HG03457 (cell line): ENCODE measurements around the gene ZBTB7A.

Experiments used
- ATAC-seq: cut with Tn5 transposase; IDR thresholded peaks from one replicate; pipeline ENCODE4 v1.9.1; 2021; ENCODE audit warnings: moderate number of reproducible peaks; ENCODE audit not compliant: unreplicated experiment

ZBTB7A gene

DNA sequence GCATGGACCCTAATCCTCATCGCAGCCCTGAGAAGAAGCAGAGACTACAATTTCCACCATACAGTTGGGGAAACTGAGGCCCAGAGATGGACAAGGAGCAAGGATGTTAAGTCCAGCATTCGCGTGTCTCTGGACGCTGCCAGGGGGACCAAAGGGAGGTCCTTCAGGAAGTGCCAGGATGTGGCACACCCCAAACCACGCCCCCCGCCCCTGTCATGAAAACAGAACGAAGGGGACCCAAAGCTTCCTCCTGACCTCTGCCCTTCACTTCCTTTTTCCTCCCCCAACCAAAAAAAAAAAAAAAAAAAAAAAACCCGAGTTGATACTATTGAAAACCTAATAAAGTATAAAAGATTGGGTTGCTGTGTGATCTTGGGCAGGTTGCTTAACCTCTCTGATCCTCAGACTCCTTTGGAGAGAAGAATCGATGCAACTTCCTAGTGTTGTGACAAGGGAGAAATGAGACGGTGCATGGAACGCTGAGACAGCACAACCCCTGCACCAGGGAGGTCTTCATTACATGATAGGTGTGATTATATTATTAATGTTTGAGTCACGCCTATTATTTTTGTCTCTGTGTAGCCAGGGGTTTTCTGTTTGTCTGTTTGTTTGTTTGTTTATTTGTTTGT lies 2.7 kb upstream of the ZBTB7A start:
- no peak for ATAC-seq

DNA sequence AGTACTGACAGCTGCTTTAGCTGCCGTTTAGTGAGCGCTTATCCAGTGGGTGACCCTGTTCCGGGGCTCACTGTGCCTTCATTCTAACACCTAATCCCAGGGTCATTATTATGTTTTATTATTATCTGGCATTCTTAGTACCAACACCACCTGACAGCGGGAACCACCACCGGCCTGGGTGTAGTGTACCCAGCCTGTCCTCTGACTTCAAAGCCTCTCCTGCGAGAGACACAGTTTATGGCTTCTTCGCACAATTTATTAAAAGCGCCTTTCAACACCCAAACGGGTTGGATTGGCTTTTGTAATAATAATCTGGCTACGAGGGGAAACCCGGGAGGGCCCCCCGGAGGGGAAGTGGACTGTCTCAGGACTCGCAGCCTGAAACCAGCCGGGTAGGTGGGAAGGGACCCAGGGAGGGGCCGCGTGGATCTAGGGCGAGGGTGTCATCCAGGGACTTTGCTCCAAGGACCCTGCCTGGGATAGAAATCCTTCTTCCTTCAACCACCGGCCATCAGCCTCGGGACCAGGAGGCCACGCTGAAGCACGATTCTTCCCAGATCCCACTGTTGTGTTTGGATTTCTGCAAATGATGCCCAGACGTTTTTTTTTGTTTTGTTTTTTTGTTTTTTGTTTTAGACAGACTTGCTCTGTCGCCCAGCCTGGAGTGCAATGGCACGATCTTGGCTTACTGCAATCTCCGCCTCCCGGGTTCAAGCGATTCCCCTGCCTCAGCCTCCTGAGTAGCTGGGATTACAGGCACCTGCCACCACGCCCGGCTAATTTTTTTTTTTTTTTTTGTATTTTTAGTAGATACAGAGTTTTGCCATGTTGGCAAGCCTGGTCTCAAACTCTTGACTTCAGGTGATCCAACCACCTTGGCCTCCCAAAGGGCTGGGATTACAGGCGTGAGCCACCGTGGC lies 1.6 kb upstream of the ZBTB7A start:
- no peak for ATAC-seq

DNA sequence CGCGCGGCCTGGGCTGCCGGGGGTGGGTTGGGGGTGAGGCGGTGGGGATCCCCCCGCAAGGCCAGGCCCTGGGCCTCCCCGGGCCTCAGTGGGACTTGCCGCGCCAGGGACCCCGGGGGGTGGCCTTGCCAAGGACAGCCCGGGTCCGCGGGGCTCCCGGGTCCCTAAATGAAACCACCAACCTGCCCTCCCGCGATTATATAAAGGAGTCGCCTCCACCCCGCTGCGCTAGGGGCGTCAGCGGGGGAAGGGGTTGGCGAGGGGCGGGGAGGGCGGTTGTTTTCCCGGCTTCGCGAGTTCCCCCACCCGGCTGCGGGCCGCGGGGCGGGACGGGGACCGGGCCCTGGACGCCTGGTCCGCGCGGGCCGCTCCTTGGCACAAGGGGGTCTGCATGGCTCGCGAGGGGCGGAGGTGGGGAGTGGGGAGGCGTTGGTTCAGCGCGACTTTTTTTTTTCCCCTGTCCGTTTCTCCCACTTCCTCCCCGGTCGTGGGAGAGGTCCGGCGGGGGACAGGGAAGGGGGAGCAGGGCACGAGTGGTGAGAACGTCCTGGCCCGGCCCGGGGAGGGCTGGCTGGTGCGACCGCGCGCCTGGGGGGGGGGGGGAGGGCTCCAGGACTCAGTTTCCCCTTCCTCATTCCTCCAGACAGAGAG lies 822 bp upstream of the ZBTB7A start:
- ATAC-seq, result no peak

DNA sequence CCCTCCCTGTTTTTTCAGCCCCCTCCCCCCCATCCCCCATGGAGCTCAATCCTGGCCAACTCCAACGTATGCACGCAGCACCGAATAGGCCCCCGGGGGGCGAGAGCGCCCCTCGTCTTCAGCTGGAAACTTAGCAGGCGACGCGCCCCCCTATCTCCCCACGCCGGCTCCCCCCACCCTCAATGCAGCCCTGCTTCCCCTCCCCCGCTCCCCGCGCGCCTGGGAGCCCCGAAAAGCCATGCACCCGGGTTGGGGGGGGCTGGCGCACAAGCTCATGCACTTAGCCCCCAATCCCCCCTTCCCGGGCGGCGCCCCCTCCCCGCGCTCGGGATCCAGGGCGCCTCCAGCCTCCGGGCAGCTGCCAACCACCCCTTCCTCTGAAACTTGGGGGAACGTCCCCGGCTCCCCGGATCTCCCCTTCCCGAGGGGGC lies 508 bp downstream of the ZBTB7A start:
- no peak for ATAC-seq

DNA sequence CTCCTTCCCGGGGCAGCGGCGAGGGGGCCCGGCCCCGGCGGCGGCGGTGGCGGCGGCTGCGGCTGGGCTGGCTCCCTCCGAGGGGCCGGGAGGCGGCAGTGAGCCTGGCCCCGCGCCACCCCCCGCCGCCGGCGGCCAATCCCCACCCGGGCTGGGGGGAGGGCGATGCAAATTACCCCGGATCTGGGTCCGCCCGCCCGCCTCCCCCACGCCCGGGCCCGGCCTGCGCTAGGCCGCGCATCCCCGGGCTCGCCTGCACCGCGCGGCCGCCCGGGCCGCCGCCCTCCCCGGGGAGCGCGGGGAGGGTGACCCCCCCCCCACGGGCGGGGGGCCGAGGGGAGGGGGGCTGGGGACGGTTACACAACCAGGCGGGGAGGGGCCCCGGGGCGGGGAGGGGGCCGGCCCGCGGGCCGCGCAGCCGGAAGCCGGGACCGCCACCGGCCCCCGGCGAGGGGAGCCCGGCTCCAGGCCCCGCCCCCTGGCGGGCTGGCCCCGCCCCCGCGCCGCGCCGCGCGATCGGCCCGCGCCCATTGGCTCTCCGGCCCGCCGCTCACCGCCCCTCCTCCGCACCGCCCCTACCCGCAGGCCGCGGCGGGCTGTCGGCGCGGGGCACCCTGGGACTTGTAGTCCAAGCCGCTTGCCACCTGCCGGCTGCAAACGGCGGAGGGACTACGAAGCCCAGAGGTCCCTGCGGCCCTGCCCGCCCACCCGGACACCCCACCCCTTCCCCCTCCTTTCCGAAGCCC lies 1.1 kb downstream of the ZBTB7A start:
- ATAC-seq, result peak; percentile 65

DNA sequence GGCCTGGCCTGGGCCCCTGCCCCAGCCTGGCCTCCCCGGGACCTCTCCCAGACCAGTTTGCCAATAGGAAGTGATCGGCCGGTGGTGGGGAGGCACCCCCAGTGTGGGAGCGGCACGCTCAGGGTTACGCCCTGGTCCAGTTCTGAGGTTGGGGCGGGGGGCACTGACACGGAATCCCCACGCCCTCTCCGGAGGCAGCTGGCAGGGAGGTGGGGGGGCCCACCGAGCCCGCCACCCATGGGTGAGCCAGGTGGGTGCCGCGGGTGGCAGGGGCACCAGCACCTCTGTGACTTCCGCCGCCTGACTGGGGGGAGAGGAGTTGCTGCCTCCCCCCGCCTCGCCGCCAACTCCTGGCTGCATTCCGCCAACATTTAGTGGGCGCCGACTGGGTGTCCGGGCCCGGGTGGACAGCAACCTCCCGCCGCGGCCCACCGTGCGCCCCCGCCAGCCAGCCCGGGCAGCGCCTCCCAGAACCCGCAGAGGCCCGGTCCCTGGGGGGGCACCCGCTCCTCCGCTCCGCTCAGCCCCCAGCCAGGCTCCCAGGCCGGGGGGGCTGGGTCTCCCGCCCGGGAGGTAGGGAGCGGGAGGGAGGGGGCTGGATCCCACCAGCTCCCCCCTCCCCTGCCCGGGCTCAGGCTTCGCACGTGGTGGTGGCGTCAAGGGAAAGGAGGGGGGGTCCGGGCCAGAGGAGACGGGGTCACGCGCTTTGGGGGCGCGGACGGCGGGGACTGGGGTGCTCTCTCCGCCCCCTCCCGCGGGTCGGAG lies 2.0 kb downstream of the ZBTB7A start:
- no peak for ATAC-seq

DNA sequence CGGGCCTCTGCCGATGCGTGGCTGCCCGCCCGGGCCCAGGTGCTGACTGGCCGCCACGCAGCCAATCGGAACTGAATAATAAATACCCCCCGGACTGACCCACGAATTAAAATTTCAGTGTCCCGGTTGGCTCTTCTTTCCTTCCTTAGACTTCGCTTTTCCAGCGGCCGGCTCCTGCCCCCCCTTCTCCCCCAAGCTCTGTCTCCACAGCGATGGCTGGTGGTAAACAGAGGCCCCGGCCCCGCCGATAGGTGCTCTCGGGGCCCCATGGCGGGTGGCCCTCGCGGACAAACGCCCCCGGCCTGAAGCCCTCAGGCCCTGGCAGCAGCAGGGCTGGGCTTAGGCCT lies 2.6 kb downstream of the ZBTB7A start:
- no peak for ATAC-seq

DNA sequence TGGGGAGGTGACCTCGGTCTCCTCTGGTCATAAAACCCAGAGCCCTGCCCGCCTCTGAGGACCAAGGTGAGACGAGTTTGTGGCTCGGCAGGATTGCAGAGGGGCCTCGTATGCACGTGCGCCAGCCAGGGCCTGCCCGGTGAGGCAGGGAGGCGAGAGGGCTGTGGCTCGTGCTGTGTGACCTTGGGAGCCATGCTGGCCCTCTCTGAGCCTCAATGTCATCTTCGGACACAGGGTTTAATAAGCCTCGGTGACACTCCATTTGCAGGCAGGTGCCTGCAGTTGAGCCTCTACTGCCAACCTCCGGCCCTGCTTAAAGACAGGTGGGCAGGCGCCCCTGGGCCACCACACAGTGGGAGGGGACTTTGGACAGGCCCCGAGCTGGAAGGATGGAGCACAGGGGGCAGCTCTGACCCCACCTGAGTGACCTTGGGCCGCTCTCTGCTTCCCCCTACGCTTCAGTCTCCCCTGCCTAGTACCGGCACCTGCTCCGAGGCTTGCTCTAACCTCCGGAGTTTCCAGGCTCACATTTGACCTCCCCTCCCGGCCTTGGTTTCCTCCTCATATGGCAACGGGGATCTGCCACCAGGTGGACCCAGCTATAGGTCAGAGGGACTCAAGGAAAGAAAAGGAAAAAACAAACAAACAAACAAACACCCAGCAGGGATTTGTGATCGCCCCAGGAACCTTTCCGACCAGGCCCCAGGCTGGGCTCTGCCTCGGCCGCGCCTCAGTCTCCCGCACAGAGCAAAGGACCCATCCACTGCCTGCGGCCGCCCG lies 3.1 kb downstream of the ZBTB7A start:
- ATAC-seq, result no peak

DNA sequence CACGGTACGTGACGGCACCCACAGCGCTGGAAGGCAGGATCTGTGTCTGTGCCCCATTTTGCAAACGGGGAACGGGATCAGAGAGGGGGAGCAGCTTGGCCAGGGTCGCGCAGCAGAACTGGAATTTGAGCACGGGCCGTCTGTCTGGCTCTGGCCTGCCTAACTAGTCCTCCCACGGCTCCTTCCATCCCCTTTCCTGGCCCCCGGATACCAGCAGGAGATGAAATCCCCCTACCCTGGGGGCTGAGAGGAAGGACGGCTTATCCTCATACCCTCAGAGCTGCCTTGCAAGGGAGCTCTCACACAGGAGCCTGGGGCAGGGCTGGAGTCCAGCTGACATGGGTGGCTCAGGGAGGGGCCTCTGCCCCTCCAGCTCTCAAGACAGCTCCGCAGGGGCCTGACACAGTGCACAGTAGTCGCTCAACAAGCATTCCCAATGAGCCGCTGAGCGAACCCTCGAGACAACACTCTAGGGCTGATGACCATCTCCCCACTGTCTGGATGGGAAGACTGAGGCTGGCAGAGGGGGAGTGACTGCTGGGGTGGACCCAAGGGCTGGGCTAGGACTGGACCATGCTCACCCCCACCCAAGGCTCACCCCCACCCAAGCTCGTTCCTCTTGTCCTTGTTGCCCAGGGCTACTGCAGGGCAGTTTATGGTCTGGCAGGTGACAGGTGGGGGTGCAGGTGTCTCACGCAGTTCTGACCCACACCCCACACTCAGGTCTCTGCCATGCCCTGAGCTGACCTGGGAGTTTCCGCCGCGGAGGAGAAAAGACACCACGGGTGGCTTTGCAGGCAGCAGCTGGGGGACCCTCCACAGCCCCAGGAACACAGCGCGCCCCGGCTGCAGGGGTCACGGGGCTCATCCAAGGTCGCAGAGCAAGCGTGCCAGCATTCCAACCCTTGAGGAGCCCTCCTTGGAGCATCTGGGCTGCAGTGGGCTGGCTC lies 4.0 kb downstream of the ZBTB7A start:
- ATAC-seq, result no peak

DNA sequence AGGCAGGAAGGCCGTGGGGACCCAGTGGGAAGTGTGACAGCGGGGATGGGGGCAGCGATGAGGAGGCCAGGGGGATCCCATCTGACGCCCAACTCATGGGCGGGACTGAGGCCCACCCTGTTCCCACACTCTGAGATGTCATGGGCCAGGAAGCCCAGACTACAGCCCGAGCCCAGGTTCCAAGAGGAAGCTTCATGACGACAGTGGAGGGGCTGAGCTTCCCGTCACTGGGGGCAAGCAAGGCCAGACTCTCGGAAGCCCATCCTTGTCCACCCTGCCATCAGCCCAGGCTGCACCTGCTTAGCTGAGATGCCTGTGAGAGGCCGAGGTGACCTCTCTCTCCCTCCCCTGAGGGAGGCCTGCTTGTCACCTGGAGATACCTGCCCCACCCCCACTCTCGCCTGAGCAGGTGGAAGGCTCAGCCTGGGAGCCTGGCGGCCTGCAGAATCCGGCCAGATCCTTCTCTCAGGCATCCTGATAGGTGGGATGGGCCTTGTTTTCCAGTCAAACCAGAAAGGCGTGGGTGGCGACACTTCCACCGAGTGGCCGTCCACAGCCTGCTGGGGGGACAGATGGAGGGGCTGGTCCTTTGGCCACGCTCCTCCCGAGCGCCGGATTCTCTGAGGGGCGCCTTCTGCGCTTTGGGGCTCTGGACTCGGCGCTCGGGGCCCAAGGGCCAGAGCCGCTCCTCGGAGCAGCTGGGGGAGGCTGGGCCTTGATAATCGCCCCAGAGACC lies 4.8 kb downstream of the ZBTB7A start:
- no peak for ATAC-seq

DNA sequence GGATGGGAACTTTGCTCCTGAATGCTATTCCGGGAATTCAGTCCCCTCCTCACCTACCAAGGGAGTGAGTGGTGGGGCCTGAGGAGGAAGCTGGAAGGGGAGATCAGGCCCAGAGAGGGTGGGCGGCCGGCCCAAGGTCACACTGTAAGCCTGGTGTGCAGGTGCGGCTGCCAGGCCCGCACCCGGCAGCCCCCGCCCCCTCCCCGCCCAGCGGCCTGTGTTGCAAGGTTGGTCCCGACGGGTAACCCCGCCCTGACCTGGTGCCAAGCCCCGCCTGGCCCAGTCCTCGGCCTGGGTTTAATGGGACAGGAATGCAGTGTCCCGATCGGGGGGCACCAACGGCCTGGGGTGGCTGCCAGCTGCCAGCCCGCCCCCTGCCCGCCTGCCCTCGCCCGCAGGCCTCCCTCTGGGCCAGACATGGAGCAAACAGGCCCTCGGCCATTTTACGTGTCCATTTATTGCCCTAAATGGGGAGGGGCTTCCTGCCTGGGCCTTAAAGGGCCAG lies 5.5 kb downstream of the ZBTB7A start:
- no peak for ATAC-seq

DNA sequence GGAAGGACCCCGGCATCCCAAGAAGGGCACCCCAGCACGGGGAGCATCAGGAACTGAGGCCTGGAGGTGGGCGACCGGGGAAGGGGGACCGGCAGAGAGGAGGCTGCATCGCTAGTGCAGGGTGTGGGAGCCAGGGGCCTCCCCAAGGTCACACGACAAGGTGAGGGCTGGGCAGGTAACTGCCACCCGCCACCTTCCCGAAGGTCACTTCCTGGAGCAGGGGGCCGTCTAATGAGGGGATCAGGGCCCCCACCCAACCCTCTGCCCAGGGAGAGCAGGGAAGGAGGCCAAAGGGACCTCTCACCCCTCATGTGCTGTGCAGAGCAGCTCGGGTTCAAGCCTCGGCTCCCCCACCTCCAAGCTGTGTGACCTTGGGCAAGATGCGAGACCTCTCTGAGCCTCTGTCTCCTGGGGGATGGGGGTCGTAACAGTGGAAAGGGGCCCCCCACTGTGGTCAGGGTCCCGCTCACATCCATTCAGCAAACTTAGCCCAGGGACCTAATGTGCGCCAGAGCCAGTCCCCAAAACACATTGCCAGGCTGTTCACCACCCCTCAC lies 6.0 kb downstream of the ZBTB7A start:
- no peak for ATAC-seq

DNA sequence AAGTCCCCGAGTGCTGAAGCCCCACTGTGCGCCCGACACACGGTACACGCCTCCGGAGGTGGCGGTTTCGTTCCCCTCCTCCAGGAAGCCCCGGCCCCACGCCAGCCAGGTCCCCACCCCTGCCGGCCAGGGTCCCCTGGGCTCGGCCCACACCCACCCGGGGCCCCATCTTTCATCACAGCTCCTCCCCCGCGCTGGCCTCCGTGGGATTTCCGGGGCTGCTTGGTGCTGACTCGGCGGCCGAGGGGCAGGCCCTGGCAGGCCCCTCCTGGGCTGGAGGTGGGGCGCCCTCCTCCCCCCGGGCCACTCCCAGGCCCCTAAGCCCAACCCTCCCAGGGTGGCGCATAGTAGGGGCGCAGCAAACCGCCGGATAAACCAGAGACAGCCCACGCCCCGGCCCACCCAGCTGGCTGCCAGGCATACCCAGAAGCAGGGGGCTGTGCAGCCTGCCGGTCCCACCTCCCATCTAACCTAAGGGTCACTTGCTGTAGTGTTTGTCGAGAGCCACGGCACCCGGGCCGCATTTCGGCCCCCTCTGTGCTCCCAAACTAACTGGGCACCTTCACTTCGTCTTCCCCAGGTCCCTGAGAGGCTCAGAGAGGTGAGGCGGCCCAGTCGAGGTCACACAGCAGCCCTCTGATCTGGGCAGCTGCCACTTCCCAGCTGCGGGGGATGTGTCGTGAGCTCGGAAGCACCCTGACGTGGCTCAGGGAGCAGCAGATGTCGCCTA lies 6.6 kb downstream of the ZBTB7A start:
- ATAC-seq, result no peak

DNA sequence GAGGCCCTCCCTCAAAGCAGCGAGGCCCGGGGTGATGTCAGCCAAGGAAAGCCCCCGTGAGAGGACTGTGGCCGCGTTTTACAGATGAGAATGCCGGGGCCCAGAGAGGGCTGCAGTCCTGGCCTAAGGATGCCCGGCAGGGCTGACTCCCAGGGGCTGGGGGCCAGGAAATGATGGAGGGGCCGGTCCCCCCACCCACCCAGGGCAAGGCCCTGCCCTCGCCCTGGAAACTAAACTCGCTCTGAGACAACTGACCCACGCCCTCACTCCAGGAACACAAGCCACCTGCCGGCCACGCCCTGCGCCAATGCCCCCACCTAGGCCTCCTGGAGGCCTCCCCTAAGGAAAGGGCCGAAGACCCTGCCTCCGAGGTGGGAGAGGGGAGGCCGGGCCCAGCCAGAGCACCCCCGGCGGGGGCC lies 7.2 kb downstream of the ZBTB7A start:
- ATAC-seq, result no peak

DNA sequence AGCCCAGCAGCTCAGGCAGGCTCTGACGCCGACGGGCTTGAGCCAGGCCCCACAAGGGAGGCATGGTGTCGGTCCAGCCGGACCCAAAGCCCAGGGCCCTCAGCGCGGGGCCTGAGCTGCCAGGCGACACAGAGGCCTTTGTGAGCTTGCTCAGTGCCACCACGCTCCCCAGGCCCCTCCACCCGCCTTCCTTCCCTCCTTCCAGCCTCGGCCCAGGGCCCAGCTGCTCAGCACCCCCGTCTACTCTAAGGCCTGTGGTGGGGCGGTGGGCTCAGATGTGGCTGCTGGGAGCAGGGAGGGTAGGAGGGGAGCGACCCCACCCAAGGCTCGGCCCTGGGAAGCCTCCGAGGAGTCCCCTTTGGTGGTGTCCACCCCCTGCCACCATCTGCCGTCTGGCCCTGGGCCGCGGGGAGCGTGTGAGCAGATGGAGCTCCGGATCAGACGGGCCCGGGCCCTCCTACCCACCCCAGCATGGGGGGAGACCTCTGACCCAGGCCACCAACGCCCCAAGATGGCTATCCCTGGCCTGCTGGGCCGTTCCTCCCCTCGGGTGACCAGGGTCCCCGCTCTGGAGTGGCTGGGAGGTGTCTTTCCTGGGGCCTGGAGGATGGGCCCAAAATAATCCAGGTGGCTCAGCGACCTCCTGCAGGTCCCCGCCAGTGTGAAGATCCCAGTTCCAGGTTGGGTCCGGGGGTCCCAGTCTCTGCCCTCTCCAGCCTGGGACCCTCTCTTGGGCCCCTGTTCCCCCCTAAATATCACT lies 7.8 kb downstream of the ZBTB7A start:
- ATAC-seq, result no peak
